ENCODE results near the gene TSKS.
A peak's percentile ranks its signal among the peaks of the same experiment; 100 is the strongest.
"Not testable (repeated sequence)": the region's sequence is repeated elsewhere in the genome, so short reads cannot be mapped to it uniquely, and the experiment has no call there.

The TSKS gene

DNA sequence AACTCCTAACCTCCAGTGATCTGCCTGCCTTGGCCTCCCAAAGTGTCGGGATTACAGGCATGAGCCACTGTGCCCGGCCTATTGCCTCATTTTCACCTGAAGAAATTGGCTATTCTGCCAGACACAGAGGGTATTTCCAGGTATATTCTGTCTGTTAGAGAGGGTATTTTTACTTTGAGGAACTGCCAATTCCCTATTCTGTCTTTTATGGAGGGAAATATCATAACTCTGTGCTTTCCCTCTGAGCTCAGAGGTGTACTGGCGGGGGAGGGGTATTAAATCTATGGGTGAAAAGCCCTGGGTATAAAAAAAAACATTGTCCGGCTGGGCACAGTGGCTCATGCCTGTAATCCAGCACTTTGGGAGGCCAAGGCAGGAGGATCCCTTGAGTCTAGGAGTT, 24.8 kb downstream of the TSKS start:
- DNase-seq (ENCODE audit: low read depth, low spot score): no peak

DNA sequence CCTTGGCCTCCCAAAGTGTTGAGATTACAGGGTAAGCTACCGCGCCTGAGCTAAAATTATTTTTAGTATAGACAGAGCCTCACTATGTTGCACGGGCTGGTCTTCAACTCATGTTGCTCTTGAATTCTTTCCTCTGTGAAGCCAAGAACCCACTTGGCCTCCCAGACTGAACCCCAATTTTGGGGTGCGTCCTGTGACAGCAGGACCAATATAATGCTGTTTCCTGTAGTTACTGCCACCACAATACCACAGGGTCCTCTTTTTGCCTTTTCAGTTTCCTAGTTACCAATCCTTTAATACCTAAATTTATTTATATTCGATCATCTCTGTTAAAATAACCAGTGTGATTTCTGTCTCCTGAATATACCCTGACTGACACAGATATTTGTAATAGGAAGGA, 32.9 kb downstream of the TSKS start:
- no peak overlapping the region for H3K4me3 ChIP-seq (ENCODE audit: low read length)
- DNase-seq (ENCODE audit: low read depth, low spot score): no peak

More for the DNA sequence above, 24.8 kb downstream of the TSKS start:
- H3K4me3 ChIP-seq (ENCODE audit: low read length): no peak overlapping the region

DNA sequence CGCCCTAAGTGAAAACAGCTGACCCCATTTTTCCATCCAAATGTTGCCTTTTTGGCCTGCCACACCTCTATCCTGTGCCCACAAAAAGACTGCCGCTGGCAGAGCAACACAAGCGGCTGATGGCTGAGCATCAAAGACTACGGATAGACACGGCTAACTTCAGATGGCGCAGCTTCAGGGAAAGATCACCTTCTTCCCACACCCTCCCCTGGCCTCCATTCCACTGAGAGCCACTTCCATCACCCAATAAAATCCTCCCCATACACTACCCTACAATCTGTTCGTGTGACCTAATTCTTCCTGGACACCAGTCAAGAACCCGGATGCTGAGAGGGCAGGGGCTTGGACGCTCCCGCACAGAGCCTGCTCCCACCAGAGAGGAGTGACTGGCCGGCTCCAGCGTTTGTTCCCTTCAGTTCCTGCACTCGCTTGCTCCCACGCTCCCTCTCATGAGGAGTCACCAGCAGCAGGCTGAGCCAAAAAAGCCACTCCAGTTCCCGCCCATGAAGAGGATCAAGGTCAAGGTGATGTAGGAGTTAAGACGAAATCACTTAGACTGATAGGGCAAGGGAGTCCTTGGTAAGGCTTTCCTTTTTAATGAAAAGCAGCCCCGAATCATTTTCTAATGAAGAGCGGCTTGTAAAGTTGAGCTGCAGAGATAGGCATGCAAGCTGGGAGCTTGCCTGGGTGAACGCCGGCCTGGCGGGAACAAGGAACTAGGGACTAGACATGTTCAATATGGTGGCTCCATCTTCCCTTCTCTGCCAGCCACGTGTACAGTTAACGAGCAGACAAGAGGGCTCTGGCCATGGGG, 35.7 kb downstream of the TSKS start:
- no peak for DNase-seq (ENCODE audit: low read depth, low spot score)
- H3K4me3 ChIP-seq (ENCODE audit: low read length): no peak overlapping the region

- not testable (repeated sequence) for DNase-seq (ENCODE audit: low read depth, low spot score); H3K4me3 ChIP-seq (ENCODE audit: low read length)
These were observed 43.7 kb downstream of the TSKS start for GRCh38 chr19:49719420-49719819.

- no peak for DNase-seq (ENCODE audit: low read depth, low spot score)
- H3K4me3 ChIP-seq (ENCODE audit: low read length): no peak overlapping the region
These were observed 44.1 kb downstream of the TSKS start for GRCh38 chr19:49718991-49719390.

DNA sequence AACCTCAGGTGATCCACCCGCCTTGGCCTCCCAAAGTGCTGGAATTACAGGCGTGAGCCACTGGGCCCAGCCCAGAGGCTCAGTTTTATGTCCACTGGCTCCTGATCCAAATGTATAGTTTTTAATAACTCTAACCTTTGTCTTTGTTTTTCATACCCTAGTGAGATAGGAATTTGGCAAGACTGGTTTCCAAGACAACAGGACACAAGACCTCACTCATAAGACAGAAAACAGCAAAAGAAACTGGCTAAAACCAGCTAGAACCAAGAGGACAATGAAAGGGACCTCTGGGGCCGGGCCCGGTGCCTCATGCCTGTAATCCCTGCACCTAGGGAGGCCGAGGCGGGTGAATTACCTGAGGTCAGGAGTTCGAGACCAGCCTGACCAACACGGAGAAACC, 44.6 kb downstream of the TSKS start:
- peak overlapping the region; percentile 84; the same call in 1 of the 2 replicates for H3K4me3 ChIP-seq (ENCODE audit: low read length)
- DNase-seq (ENCODE audit: low read depth, low spot score): no peak

DNA sequence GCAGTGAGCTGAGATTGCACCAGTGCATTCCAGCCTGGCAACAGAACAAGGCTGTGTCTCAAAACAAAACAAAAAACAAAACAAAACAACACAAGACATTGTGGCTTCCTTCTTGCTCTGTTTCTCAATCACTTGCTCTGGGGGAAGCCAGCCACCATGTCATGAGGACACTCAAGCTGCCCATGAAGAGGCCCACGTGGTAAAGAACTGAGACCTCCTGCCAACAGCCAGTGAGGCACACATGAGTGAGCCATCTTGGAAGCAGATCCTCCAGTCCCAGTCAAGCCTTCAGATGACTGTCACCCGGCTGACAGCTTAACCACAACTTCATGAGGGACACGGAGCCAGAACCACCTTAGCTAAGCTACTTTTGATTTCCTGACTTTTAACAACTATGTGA, 47.0 kb downstream of the TSKS start:
- DNase-seq (ENCODE audit: low read depth, low spot score): no peak
- H3K4me3 ChIP-seq (ENCODE audit: low read length): no peak overlapping the region

DNA sequence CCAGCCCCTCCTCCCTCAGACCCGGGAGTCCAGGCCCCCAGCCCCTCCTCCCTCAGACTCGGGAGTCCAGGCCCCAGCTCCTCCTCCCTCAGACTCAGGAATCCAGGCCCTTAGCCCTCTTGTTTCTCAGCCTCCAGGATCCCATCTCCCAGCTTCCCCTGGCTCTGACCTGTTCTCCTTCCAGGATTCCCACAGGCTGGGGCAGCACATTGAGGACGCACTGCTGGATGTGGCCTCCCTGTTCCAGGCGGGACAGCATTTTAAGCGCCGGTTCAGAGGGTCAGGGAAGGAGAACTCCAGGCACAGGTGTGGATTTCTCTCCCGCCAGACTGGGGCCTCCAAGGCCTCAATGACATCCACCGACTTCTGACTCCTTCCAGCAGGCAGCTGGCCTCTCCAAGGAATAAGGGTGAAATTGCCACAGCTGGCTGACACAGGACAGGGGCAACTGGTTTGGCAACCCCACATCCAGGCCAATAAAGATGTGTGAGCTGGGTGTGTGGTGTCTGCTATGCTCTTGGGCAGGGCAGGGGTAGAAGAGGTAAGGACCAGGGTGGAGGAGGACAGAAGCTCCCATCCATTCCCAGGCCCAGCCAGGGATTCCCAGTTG, 49.8 kb downstream of the TSKS start:
- H3K4me3 ChIP-seq (ENCODE audit: low read length): no peak overlapping the region
- no peak for DNase-seq (ENCODE audit: low read depth, low spot score)

DNA sequence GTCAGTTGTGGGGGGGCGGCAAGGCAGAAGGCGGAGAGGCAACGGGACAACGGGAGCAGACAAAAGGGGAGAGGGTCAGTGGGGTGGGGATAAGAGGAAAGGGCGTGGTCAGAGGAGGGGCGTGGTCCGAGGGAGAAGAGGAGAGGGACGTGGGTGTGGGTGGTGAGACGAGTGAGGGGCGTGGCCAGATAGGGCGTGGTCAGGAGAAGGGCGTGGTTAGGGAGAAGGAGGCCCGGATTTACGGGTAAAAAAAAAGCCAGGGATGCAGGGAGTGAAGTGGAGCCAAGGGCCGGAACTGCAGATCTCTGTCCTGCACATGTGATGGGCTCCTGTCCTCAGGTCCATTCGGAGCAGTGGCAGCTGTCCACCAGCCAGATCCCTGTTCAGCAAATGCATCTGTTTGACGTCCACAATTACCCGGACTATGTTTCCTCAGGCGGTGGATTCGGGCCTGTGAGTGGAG, 50.7 kb downstream of the TSKS start:
- H3K4me3 ChIP-seq (ENCODE audit: low read length): no peak overlapping the region
- peak; percentile 14 for DNase-seq (ENCODE audit: low read depth, low spot score)

- DNase-seq (ENCODE audit: low read depth, low spot score): no peak
- H3K4me3 ChIP-seq (ENCODE audit: low read length): no peak overlapping the region
These were observed 52.6 kb downstream of the TSKS start for GRCh38 chr19:49710372-49710951.

DNA sequence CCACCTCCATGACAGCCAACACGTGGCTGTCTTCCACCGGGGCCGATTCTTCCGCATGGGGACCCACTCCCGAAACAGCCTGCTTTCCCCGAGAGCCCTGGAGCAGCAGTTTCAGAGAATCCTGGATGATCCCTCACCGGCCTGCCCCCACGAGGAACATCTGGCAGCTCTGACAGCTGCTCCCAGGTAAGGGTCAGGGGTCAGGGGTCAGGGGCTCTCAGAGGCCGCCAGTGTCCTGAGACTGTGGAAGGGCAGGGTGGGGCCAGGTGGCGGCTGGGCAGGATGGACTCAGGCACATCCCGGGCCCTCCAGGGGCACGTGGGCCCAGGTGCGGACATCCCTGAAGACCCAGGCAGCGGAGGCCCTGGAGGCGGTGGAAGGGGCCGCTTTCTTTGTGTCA, 57.2 kb downstream of the TSKS start:
- no peak overlapping the region for H3K4me3 ChIP-seq (ENCODE audit: low read length)
- no peak for DNase-seq (ENCODE audit: low read depth, low spot score)

- no peak for DNase-seq (ENCODE audit: low read depth, low spot score)
- no peak overlapping the region for H3K4me3 ChIP-seq (ENCODE audit: low read length)
These were observed 58.0 kb downstream of the TSKS start for GRCh38 chr19:49704888-49705642.

- no peak overlapping the region for H3K4me3 ChIP-seq (ENCODE audit: low read length)
- no peak for DNase-seq (ENCODE audit: low read depth, low spot score)
These were observed 61.8 kb downstream of the TSKS start for GRCh38 chr19:49701271-49701786.

DNA sequence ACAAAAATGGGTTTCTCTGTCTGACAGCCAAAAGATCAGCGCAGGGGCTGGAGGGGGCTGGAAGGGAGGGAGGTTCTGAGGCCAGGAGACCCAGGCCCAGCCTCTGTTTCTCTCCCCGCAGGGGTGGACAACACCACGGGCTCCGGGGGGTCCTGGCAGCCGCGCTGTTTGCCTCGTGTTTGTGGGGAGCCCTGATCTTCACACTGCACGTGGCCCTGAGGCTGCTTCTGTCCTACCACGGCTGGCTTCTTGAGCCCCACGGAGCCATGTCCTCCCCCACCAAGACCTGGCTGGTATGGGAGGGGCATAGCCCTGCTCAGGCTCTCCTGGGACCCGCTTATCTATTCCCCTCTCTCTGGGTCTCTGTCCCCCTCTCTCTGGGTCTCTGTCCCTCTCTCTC, 62.5 kb downstream of the TSKS start:
- no peak for DNase-seq (ENCODE audit: low read depth, low spot score)
- H3K4me3 ChIP-seq (ENCODE audit: low read length): no peak overlapping the region

- DNase-seq (ENCODE audit: low read depth, low spot score): no peak
- no peak overlapping the region for H3K4me3 ChIP-seq (ENCODE audit: low read length)
These were observed 63.7 kb downstream of the TSKS start for GRCh38 chr19:49699364-49699763.

DNA sequence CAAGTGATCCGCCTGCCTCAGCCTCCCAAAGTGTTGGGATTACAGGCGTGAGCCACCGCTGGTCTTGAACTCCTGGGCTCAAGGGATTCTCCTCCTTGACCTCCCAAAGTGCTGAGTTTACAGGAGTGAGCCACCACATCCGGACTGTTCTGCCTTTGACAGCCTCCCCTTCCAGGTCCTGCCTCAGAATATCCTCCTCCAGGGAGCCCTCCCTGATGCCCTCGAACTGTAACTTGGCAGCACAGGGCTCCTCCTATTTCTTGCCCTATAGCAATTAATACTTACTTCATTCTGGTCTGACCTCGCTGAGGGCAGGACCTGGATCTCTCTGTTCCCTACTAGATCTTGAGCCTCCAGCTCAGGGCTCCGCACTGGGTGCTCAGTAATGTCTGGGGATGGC, 66.2 kb downstream of the TSKS start:
- no peak overlapping the region for H3K4me3 ChIP-seq (ENCODE audit: low read length)
- no peak for DNase-seq (ENCODE audit: low read depth, low spot score)

- H3K4me3 ChIP-seq (ENCODE audit: low read length): no peak overlapping the region
- no peak for DNase-seq (ENCODE audit: low read depth, low spot score)
These were observed 67.0 kb downstream of the TSKS start for GRCh38 chr19:49696115-49696514.

DNA sequence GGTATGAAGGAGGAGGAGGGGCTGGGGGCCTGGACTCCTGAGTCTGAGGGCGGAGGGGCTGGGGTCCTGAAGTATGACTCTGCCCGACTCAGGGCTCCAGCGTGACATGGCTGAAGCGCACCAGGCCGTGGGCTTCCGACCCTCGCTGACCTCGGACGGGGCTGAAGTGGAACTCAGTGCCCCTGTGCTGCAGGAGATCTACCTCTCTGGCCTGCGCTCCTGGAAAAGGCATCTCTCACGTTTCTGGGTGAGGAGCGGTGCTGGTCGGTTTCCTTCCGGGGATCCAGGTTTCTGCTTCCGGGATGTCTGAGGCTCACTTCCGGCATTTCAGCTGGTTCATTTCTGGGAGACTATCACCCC, 71.0 kb downstream of the TSKS start:
- DNase-seq (ENCODE audit: low read depth, low spot score): no peak
- H3K4me3 ChIP-seq (ENCODE audit: low read length): no peak overlapping the region

DNA sequence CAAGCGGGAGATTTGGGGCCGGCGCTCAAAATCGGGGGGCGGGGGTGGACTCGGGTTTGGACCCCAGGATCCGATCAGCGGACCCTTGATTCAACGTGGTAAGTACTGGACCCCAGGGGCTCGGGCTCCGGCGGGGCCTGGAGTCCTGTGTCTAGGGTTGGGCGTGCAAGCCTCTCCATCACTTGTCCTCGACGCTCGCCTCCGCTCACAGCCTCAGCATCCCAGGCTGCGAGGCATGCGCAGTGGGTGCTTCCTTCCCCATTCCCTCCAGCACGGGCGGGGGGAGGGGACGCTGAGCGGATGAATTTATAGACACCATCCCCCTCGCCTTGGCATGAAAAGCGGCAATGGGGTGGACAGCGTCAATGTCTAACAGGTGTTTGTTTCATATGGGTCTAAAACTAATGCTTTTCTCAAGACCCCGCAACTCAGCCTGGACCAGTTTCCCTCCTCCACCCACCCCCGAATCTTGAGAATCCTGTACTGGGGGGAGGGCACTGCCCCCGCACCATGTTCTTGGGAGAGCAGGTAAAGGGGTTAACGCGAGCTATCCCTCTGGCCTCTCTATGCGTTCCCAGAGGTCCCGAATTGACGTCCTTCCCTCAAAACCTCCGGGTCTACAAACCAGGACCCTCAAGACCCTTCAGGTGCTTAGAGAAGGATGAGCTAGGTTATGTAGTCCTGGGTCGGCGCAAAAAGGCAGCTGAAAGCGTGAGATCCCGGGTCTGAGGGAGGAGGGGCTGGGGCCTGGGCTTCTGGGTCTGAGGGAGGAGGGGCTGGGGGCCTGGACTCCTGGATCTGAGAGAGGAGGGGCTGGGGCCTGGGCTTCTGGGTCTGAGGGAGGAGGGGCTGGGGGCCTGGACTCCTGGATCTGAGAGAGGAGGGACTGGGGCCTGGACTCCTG, 71.6 kb downstream of the TSKS start:
- H3K4me3 ChIP-seq (ENCODE audit: low read length): no peak overlapping the region
- DNase-seq (ENCODE audit: low read depth, low spot score): no peak

All from Jurkat, Clone E6-1 (cell line).